Right forelimb (tissue), 1 donor: Measurements from ENCODE around the gene BCOR.

Experiments
- DNase-seq: peaks from one replicate; pipeline ENCODE4 v3.0.0-alpha.2; 2018

Gene BCOR

DNA sequence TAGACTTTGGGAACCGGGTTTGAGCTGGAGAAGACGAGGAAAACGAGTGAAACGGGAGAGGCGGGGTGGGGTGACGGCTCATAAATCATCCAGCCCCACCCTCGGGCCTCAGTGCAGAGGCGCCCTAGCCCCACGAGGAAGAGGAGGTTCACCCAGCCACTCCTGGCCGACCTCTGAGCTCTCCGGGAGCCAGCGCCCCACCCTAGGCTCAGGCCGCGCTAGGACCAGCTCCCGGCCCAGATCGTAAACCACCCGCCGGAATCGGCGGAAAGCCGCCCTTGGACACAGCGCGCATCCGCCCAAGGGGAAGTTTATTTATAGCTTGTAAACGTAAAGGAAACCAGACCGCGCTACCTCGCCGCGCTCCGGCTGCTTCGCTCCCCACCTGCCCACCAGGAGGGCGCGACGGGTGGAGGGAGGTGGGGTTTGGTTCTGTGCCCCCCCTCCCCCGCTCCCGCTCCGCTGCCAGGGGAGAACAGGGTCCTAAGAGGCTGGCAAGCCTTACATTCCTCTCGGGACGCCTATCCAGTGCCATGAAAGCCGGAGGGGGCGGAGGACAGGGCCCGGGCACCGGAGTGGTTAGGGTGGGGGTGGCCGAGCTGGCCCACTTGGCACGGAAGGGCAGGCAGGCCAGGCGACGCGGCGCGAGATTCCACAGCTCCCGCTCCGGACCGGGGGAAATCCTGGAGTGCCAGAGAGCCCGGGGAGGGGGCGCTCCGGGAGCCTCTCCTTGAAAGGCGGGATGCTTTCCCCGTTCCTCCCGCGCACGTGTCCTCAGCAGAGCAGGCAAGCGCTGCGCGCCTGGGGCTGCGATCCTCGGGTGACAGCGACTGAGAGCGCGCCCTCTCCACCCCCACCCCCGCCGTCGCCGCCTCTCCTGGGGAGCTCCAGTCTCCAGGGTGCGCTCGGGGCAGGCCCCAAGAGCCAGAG lies 84.2 kb downstream of the BCOR start:
- DNase-seq, result peak; percentile 75

DNA sequence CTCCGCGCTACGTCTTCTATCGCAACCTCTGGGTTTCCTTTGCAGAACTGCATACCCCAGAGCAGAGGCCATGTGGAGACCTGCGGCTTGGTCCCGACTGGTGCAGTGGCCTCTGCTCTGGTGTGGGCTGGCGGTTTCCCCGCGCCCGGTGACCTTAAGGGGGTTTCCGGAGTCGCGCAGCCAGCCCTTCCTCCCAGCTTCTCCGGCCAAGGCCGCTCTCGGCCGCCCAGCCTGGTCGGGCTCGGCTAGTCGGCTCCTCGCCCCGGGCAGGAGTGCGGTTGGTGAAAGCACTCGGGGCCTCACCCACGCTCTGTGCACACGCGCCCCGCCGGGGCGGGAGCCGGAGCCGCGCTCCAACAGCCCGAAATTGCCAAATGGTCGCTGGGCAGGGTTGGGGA lies 84.9 kb downstream of the BCOR start:
- no peak for DNase-seq

DNA sequence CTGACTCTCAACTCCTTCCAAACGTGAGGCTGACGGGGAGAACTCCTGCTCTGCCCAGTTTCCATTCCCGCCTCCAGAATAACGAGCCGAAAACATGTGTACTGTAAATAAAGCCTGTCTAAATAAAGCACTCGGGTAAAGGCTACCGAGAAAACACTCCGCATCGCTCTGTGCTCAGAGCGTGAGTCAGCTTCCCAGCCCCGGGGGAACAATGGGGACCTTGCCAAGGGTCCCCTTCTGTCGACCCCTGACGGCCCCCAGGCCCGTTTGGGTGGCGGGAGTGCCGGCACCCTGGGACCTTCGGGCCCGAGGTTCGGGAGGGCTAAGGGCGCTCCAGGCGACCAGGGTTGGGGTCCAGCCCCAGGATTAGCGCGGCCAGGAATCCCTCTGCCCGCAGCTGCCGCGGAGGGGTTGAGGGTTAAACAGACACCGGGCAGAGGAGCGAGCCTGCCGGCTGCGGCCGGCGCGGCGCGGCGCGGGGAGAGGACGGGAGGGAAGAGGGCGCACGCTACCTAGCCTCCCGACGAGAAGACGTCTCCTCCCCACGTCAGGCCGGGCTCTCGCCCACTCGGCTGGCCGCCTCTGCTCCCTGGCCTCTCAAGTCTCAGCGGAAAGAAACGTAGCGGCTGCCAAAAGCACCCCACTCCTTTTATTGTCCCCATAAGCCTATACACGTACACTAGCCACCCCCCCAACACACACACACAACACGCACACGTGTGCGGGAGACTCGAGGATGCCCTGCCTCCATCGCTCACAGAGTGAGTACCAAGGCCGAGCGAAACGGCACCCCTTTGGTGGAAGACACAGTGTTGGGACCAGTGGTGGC lies 85.5 kb downstream of the BCOR start:
- no peak for DNase-seq

DNA sequence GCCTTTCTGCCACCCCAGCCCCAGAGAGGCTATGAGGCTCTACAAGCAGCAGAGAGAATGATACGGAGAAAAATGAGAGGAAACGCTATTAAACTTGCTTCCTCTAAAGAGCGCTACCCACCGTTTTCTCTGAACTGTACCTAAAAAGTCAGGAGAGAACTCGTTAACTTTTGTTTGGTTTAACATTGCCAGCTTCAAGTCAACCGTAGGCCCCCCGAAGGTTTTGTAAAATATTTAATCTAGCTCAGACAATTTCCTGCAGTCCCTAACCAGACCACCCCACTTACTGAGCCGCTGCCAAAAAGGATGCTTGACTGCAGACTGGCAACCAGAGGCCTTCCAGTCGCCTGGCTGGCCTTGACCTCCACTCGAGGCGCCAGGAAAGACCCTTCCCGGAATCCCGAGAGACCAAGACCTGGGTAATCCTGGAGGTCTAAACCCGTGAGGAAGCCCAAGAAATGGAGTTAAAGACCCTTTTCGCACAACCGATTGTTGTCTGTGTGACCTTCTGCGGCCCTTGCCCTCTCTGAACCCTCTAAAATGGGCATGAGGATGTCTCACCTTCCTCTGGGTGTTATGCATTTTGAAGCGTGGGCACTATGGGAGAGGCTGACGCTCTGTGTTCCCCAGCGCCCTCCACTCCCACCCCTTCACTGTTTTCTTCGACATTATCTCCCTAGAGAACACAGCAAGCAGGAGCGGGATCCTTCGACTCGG lies 86.3 kb downstream of the BCOR start:
- DNase-seq, result no peak

DNA sequence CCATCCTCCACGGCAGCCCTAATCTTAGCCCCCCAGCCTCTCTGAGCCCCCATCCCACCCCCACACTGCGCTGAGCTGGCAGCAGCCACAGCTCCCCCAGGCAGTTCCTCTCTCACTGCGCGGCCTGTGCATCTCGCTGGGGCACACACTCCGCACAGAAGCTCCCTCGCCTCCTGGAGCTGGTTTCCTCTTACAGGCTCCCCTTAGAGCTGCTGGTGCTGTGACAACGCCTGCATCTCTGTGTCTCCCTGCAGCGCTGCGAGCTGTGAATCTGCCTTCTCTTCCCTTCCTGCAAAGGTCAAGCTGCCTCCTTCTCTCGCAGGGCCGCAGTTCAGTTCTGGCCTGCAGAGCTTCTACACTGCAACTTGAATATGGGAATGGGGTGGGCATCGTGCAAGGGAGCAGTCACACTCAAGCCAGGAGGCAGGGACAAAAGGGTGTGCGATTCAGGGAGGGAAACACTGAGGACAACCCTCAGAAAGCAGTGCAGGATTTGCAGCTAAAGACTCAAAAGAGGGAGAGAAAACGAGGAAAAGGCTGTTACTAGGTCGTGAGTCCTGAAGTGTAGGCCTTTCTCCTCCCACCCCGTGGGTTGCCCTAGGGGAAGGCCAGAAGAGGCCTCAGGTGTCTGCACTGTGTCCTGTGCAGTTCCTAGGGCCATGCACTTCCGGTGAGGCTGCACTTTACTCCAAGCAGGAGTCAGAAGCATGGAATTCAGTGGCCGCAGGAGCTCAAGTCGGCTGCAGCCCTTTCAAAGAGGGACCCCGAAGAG lies 87.0 kb downstream of the BCOR start:
- no peak for DNase-seq

DNA sequence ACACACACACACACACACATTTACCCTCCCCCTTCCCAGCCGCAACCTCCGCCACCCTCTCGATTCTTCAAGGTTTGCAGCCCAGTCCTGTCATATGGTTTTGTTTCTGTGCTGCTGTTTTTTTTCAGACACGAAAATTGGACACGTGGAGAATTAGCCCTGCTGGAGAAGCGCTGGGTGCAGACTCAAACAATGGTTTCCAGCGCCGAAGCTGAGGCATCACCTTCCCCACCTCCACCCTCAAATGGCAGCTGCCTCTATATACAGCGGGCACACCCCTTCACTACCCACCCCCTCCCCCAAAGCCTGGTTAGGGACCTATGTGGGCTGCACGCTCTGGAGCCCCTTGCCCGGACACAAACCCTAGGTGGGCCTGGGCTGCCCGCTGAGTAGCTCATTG lies 87.9 kb downstream of the BCOR start:
- DNase-seq, result no peak

DNA sequence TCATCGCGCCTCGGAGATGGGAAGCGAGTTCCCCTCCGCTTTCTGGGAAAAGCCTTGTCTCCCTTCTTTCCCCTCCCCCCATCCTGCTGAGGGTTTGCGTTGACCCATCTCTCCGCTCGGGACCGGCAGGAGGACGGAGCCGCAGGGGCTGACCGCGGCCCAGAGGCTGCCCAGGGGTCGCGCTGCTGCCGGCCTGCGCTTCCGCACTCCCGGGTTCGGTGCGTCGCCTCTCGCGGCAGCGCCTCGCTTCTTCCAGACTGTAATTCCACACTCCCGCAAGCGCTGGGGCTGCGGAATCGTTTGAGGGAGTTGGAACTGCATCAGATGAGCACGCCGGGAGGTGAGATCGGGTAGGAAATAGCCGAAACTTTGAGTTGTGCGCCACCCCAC lies 88.3 kb downstream of the BCOR start:
- DNase-seq, result peak; percentile 60

DNA sequence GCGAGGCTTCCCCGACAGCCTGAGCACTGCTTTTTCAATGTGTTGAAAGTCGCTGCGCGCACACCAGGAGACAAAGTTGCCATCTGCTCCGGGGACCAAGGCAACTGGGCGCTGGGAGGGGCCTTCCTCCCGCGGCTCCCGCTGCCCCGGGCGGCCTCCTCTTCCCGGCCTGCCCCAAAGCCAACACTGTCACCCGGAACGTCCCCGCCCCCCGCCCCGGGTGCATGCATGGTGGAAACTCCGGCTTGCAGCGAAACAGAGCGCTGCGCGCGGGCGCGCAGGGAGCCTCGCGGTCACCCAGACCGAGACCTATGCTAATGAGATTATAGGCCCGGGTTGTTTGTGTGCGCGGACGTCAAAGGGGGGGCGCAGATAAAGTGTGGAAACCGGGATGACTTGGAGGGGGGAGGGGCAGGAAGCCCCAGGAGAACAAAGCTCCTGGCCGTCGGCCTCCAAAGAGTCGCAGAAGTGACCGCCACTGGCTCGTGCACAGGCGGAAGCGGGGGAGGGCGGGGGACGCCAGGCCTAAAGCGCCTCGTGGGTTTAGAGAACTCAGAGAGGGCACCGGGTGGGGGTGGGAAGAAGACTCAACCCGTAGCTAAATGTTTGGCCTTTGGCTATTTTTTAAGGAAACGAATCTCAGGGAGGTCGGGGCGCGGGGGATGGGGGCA lies 88.8 kb downstream of the BCOR start:
- DNase-seq, result peak; percentile 56

DNA sequence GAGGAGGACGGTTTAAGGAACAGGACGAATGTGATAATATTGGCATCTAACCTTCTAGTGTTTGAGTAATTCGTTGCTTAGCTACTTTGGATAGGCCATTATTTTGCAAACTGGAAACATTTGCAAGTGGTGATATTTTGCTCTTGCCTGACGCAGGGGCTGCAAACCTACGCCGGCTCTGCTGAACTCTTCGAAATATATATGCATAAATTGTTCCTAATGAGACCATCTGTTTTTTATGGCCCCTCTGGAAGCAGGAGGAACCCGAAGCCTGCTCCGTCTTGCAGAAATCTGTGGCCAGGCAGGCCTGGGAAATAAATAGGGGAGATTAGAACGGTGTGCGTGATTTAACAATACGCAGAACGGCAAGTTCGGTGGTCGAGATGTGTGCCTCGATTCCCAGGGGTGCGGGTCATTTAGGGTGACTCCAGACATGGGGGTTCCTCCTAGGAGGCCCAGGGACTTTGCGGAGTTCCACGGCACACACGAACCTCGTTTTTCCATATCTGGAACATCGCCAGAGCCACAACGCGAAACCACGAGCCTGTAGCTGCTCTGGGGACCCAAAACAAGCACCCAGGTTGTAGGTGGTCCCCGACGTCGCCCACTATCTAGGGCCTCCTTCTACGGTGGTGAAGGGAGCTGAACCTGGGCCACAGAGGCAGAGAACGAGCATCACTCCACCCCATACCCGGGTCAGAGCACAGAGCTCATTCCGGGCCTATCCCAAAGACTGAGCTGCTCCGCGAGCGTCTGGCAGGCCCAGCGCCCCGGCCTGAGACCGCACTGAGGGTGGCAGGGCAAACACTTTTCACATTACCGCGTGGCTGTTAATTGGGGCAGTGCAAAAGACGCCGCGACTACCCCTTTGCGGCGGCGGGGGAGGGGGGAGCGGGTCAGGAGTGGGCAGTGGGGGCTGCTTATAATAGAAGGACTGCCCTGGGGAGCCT lies 89.7 kb downstream of the BCOR start:
- no peak for DNase-seq

DNA sequence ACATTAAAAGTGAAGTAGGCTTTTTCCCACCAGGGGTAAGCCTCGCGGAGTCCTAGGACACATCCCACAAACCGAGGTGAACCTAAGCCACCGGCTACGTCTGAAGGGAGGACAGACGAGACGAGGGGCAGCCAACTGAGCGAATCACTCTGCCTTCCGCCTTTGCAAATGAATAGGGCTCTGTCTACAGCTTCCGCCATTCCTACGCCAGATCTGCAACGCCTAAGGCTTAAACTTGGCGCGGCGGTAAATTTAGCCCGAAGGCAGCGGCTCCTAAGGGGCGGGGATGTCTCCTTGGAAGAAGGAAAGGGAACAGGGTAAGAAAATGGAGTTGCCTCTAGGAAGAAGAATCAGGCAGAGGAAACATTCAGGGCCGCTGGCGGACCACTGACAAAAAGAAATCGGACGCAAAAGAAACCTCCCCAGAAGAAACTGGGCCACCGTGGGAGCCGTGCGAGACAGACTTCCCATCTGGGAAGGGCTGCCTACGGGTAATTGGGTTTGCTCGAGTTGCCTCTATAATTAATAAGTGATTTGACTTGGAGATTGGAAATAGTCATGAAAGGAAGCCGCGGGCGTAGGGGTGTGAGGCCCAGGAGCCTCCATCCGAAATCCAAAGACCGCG lies 90.5 kb downstream of the BCOR start:
- peak; percentile 58 for DNase-seq

DNA sequence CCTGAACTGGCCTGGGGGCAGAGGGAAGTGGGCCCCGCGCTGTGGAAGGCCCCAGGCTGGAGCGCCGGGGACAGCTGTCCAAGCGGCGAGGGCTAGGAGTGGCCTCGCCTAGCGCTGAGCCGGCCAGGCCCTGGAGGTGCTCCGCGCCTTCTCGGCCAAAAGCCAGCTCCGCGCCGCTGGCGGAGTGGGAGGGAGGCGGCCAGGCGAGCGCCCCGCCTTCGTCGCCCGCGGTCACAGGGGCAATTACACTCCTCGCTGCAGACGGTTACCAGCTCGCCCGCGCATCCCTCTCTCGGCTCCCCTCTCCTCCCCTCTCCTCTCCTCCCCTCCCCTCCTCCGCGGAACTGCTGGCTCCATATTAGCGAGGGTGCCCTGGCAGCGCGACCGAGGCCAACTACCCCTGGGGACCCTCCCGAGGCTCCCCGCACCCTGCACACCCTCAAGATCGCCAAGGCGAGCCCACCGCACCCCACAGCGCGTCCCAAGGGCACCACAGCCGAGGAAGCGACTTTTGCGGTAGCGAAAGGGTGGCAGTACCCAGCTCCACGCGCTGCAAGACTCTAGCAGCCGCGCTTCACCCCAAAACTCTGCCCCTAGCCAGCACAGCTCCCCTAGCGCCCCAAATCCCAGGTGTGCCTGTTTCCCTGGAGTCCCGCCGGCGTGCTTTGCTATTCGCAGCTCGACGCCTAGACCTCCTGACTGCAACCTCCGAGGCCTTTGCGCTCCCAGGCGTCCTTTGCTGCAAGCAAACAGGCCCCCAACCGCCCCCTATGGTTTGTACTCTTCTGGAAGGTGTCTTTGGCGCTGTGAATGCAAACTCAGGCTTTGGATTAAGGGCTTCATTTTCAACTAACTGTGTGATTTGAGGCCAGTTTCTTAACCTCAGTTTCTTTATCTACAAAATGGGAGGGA lies 91.4 kb downstream of the BCOR start:
- peak; percentile 63 for DNase-seq

DNA sequence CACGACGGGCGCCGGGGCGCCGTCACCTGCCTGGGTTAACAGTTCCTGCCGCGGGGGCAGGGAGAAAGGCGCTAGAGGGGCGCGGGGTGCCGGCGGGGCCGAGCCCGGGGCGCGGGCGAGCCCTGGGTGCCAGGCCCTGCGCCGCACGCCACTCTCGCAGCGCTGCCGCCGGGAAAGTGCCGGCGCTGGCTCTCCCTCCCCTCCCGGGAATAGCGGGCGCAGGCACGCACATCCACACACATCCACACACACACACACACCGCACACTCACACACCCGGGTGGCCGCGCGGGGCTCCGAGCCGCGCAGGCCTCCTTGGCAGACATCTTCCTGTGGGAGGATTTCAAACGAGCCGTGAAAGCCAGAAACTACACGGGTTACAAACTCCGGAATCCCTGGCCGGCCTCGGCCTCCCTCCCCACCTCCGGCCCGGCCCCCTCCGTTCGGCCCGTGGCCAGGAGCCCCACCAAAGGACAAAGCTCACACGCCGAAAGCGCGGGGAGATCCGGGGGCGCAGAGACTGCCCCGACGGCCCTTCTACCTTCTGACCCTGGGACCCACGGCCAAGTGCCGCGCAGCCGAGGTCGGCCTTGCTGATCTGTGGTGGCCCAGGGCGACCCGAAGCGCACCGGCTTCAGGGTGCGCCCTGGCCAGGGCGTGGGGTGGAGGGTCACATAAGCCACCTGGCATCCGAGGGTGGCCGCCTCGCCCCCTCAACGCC lies 92.3 kb downstream of the BCOR start:
- no peak for DNase-seq

DNA sequence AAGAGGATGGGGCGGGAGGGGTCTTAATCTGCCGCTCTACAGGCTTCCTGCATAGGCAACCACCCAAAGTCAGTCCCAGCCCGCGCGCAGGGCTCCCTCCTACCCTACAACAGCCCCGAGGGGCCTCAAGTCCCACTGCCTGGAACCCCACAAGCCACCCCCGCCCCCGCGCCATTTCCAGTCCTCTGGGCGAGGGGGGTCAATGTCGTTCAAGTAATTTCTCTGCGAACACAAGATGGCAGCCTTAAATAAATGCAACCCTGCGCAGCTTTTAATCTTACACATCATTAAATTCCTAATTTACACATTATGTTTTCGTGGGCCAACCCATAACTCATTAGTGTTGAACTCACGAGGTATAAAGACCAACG lies 92.9 kb downstream of the BCOR start:
- no peak for DNase-seq

DNA sequence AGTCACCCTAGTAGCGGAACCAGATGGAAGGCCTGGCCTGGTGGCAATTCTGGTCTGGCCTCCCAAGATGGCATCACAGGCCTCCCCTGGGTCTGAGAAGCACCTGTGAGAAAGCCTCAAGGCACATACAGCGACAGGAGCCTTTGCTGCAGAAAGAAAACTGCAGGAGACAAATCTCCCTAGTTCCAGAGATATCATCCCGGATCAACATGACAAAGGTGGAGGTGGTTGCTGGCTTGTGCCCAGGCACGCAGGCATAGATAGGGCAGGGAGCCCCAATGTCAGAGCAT lies 93.6 kb downstream of the BCOR start:
- no peak for DNase-seq

DNA sequence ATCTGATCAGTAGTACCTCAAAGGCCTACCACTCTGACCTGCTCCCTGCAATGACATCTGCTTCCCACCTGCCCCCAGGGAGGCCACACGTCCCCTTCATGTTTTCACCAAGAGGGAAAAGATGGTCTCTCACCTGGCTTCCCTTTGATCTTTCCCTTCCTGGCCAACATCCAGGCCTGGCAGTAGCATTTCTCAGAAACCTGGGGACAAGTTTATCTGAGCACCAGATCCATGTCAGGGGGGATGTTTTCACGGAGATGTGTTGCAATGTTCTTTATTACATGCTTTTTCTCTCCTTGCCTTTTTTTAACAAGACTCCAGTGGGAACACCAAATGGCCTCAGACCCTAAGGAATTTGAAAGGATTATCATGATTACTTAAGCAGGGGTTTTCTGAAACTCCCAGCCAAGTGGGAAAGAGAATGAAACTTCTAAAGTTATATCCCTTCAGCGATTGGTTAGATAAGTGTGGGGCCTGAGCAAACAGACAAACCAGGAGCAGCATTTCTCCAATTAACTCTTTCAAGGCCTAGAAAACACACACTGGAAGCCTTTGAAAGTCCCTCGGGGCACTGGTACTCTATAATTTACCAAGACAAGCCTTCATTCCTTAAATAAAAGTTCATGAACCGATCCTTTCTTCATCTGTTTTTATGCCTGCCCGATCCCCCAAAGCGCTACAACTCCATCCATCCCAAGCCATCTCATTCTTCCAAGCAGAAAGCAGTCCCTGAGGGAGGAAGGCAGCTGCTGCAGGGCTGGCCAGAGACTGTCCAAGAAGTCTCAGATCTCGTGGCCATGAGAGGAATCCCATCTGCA lies 94.1 kb downstream of the BCOR start:
- no peak for DNase-seq

DNA sequence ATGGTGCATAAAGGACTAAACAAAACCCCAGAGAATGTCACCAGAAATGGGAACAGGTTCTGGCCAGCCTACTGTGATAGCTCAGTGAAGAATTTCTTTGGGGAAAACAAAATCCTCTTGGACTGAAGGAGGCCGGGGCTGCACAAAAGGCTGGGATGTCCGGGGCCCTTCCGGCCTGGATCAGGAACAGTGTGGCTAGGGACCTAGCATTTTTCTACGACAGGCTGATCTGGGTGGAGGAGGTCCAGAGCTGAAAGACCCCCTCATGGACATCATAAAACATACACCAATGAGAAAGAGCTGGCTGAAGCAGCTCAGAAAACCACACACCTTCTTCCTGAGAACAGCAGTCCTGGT lies 94.7 kb downstream of the BCOR start:
- DNase-seq, result no peak
